Stomach smooth muscle (tissue), 2 donors: ENCODE results near the gene KDM7A.

Source experiments
- H3K27ac ChIP-seq: one replicate; pipeline ENCODE4 v1.7.0; 2013; ENCODE audit warnings: mild to moderate bottlenecking, low read length, inconsistent platforms
- H3K27me3 ChIP-seq, 2 donors: one replicate each; pipeline ENCODE4 v1.7.0; 2013; ENCODE audit warnings: low read length in 2 of 2; ENCODE audit not compliant: insufficient read depth in 2 of 2, control insufficient read depth in 1 of 2
- H3K36me3 ChIP-seq, 2 donors: one replicate each; pipeline ENCODE4 v1.7.0; 2013; ENCODE audit warnings: low read length in 2 of 2; ENCODE audit not compliant: control insufficient read depth in 2 of 2, insufficient read depth in 2 of 2
- H3K4me1 ChIP-seq: one replicate; pipeline ENCODE4 v1.7.0; 2013; ENCODE audit warnings: low read length; ENCODE audit not compliant: control insufficient read depth, insufficient read depth
- H3K4me3 ChIP-seq, 2 donors: one replicate each; pipeline ENCODE4 v1.7.0; 2013; ENCODE audit warnings: low read length in 2 of 2
- H3K9ac ChIP-seq, 2 donors: one replicate each; pipeline ENCODE4 v1.7.0; 2013; ENCODE audit warnings: low read length in 2 of 2, mild to moderate bottlenecking in 1 of 2
- H3K9me3 ChIP-seq, 2 donors: one replicate each; pipeline ENCODE4 v1.7.0; 2013; ENCODE audit warnings: low read length in 2 of 2; ENCODE audit not compliant: control insufficient read depth in 2 of 2
- donor health status: healthy.
- donor health status: Pancreatic carcinoma.

The KDM7A gene

GRCh38 chr7:140197938-140198337 is 21.2 kb upstream of the KDM7A start:
- no peak overlapping the region for H3K4me3 ChIP-seq
- H3K36me3 ChIP-seq = no peaks in the 10 kb centered on the region
- no peaks in the 10 kb centered on the region for H3K27me3 ChIP-seq
- H3K27ac ChIP-seq = no peak overlapping the region
- H3K9ac ChIP-seq = no peak overlapping the region
- no peaks in the 10 kb centered on the region for H3K4me1 ChIP-seq
- H3K9me3 ChIP-seq = no peaks in the 10 kb centered on the region

- H3K27ac ChIP-seq = no peak overlapping the region
- no peaks in the 10 kb centered on the region for H3K4me1 ChIP-seq
- H3K27me3 ChIP-seq = no peaks in the 10 kb centered on the region
- H3K9ac ChIP-seq = no peak overlapping the region
- no peak overlapping the region for H3K4me3 ChIP-seq
- no peaks in the 10 kb centered on the region for H3K36me3 ChIP-seq
- H3K9me3 ChIP-seq = no peaks in the 10 kb centered on the region
Measured at GRCh38 chr7:140197218-140197890, 20.6 kb upstream of the KDM7A start.

GRCh38 chr7:140196361-140197217 is 19.8 kb upstream of the KDM7A start:
- H3K27me3 ChIP-seq = no peaks in the 10 kb centered on the region
- no peaks in the 10 kb centered on the region for H3K9me3 ChIP-seq
- H3K9ac ChIP-seq = no peak overlapping the region
- H3K36me3 ChIP-seq = no peaks in the 10 kb centered on the region
- no peak overlapping the region for H3K27ac ChIP-seq
- no peak overlapping the region for H3K4me3 ChIP-seq
- no peaks in the 10 kb centered on the region for H3K4me1 ChIP-seq

GRCh38 chr7:140195859-140196258 is 19.1 kb upstream of the KDM7A start:
- Histone ChIP-seq H3K9me3 (no peaks in the 10 kb centered on the region), H3K27ac (no peak overlapping the region), H3K9ac (no peak overlapping the region), H3K27me3 (no peaks in the 10 kb centered on the region), H3K4me1 (no peaks in the 10 kb centered on the region), H3K36me3 (no peaks in the 10 kb centered on the region), H3K4me3 (no peak overlapping the region)

GRCh38 chr7:140192620-140193019 is 15.8 kb upstream of the KDM7A start:
- H3K27ac ChIP-seq = no peak overlapping the region
- H3K4me1 ChIP-seq = no peaks in the 10 kb centered on the region
- H3K9ac ChIP-seq = no peak overlapping the region

GRCh38 chr7:140192176-140192575 is 15.4 kb upstream of the KDM7A start:
- Histone ChIP-seq H3K9me3 (no peaks in the 10 kb centered on the region), H3K9ac (no peak overlapping the region), H3K4me3 (no peak overlapping the region), H3K27ac (no peak overlapping the region), H3K4me1 (no peaks in the 10 kb centered on the region), H3K36me3 (no peaks in the 10 kb centered on the region), H3K27me3 (no peaks in the 10 kb centered on the region)

More at GRCh38 chr7:140192620-140193019, 15.8 kb upstream of the KDM7A start:
- no peaks in the 10 kb centered on the region for H3K27me3 ChIP-seq
- H3K36me3 ChIP-seq = no peaks in the 10 kb centered on the region
- H3K9me3 ChIP-seq = no peaks in the 10 kb centered on the region
- no peak overlapping the region for H3K4me3 ChIP-seq

GRCh38 chr7:140190588-140190987 is 13.8 kb upstream of the KDM7A start:
- Histone ChIP-seq H3K9me3 (no peaks in the 10 kb centered on the region), H3K27ac (no peak overlapping the region), H3K27me3 (no peaks in the 10 kb centered on the region), H3K4me1 (no peaks in the 10 kb centered on the region), H3K9ac (no peak overlapping the region), H3K36me3 (no peaks in the 10 kb centered on the region), H3K4me3 (no peak overlapping the region)

- H3K4me1 ChIP-seq = no peaks in the 10 kb centered on the region
- no peaks in the 10 kb centered on the region for H3K36me3 ChIP-seq
- H3K27me3 ChIP-seq = no peaks in the 10 kb centered on the region
- no peaks in the 10 kb centered on the region for H3K9me3 ChIP-seq
- H3K4me3 ChIP-seq = no peak overlapping the region
- no peak overlapping the region for H3K9ac ChIP-seq
- H3K27ac ChIP-seq = no peak overlapping the region
Measured at GRCh38 chr7:140189917-140190316, 13.1 kb upstream of the KDM7A start.

GRCh38 chr7:140182917-140183316 is 6.1 kb upstream of the KDM7A start:
- no peak overlapping the region for H3K9ac ChIP-seq
- no peaks in the 10 kb centered on the region for H3K36me3 ChIP-seq
- no peak overlapping the region for H3K27ac ChIP-seq
- no peaks in the 10 kb centered on the region for H3K27me3 ChIP-seq
- no peaks in the 10 kb centered on the region for H3K4me1 ChIP-seq
- H3K9me3 ChIP-seq = no peaks in the 10 kb centered on the region
- H3K4me3 ChIP-seq = no peak overlapping the region

- Histone ChIP-seq H3K9ac (no peak overlapping the region), H3K4me3 (no peak overlapping the region), H3K9me3 (no peaks in the 10 kb centered on the region), H3K36me3 (no peaks in the 10 kb centered on the region), H3K27me3 (no peaks in the 10 kb centered on the region), H3K27ac (no peak overlapping the region), H3K4me1 (no peaks in the 10 kb centered on the region)
Measured at GRCh38 chr7:140179339-140179738, 2.6 kb upstream of the KDM7A start.
